Right lobe of liver (tissue), 4 donors: Measurements from ENCODE around the gene PNCK.

Experiments used
- POLR2A ChIP-seq: fragments of 450-650 bp; IDR thresholded peaks from one replicate; pipeline ENCODE4 v1.6.1; 2017; ENCODE audit warnings: antibody characterized with exemption, mild to moderate bottlenecking
- TF ChIP-seq, protein P1 (sequence below), 4 donors: fragments of 200-600 bp in 3 of 4; fragments of 450-650 bp in 1 of 4; IDR thresholded peaks; one replicate each; pipeline versions ENCODE4 v1.5.1 to v1.8.0; 2016 to 2022; ENCODE audit warnings: antibody characterized with exemption in 4 of 4, mild to moderate bottlenecking in 2 of 4
- donor health status: DM: no; HTN: no; CAD: no.
- donor health status: DM: no; HTN: no; CAD: no.
- donor health status: DM: no; HTN: yes; CAD: no.

- TF ChIP-seq, protein P1, sequence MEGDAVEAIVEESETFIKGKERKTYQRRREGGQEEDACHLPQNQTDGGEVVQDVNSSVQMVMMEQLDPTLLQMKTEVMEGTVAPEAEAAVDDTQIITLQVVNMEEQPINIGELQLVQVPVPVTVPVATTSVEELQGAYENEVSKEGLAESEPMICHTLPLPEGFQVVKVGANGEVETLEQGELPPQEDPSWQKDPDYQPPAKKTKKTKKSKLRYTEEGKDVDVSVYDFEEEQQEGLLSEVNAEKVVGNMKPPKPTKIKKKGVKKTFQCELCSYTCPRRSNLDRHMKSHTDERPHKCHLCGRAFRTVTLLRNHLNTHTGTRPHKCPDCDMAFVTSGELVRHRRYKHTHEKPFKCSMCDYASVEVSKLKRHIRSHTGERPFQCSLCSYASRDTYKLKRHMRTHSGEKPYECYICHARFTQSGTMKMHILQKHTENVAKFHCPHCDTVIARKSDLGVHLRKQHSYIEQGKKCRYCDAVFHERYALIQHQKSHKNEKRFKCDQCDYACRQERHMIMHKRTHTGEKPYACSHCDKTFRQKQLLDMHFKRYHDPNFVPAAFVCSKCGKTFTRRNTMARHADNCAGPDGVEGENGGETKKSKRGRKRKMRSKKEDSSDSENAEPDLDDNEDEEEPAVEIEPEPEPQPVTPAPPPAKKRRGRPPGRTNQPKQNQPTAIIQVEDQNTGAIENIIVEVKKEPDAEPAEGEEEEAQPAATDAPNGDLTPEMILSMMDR (IDR thresholded peaks at IDR 0.05), result no peak
- TF ChIP-seq POLR2A, result no peak
Observed at GRCh38 chrX:153670748-153671588, 2.6 kb downstream of the PNCK start.
